Right lobe of liver (tissue), 6 donors: ENCODE data around the gene P4HA2. TPM values are rescaled to one million over a fixed set of nuclear protein-coding genes. Genes with fewer than 3 reads are reported as not detected.
"Not testable (repeated sequence)": the region's sequence is repeated elsewhere in the genome, so short reads cannot be mapped to it uniquely, and the experiment has no call there.

Experiments used
- ATAC-seq, 4 donors: fragments of 200-7000 bp; cut with Tn5 transposase; one replicate each; pipeline ENCODE4 v1.9.1; 2020; ENCODE audit warnings: mild to moderate bottlenecking in 4 of 4, moderate library complexity in 4 of 4
- DNase-seq, 3 donors: peaks; one replicate each; pipeline ENCODE4 v3.0.0-alpha.2; 2020
- H3K27ac ChIP-seq, 3 donors: fragments of 200-600 bp; one replicate each; pipeline ENCODE4 v1.8.0; 2022
- H3K27me3 ChIP-seq, 2 donors: fragments of 200-600 bp; one replicate each; pipeline ENCODE4 v1.8.0; 2022
- H3K36me3 ChIP-seq, 4 donors: fragments of 200-600 bp; sonication (generic) in 1 of 4; one replicate each; pipeline versions ENCODE4 v1.5.1 to v1.8.0; 2017 to 2022; ENCODE audit warnings: control low read depth in 1 of 4
- H3K4me1 ChIP-seq, 4 donors: fragments of 200-600 bp; sonication (generic) in 1 of 4; one replicate each; pipeline versions ENCODE4 v1.5.1 to v1.8.0; 2017 to 2022; ENCODE audit warnings: control low read depth in 1 of 4
- H3K4me3 ChIP-seq, 3 donors: fragments of 200-600 bp; one replicate each; pipeline ENCODE4 v1.8.0; 2022
- H3K9me3 ChIP-seq, 4 donors: fragments of 200-600 bp; sonication (generic) in 1 of 4; one replicate each; pipeline versions ENCODE4 v1.5.1 to v1.8.0; 2017 to 2022; ENCODE audit warnings: control low read depth in 1 of 4
- CTCF ChIP-seq, 4 donors: fragments of 200-600 bp in 3 of 4; fragments of 450-650 bp in 1 of 4; IDR thresholded peaks; one replicate each; pipeline versions ENCODE4 v1.5.1 to v1.8.0; 2016 to 2022; ENCODE audit warnings: antibody characterized with exemption in 4 of 4, mild to moderate bottlenecking in 2 of 4
- POLR2A ChIP-seq: fragments of 450-650 bp; IDR thresholded peaks from one replicate; pipeline ENCODE4 v1.6.1; 2017; ENCODE audit warnings: antibody characterized with exemption, mild to moderate bottlenecking
- WGBS: methylation state at CpG from one replicate; pipeline ENCODE4 v1.1.6; 2018; ENCODE audit warnings: low coverage, low lambda C conversion rate; ENCODE audit not compliant: insufficient coverage; ENCODE audit errors: missing lambda C conversion rate; 5-methylcytosine and 5-hydroxymethylcytosine counted together
- intact Hi-C, 2 donors: fragments of 100-400 bp; cut with DNase I; formaldehyde crosslinking; loops; one replicate each; pipeline versions ENCODE4 v1.11.2 to v1.14.1; 2022
- microRNA-seq, 2 donors: library from miRNA; unstranded; fragments of <30 nt; microRNA quantifications; one replicate each; pipeline ENCODE4, GENCODE V29; 2019 to 2020
- small RNA-seq, 2 experiments: library from RNA; depleted of rRNA; stranded (forward); fragments of <200 nt; gene quantifications; one replicate each; pipeline ENCODE3, GENCODE V24; 2016
- total RNA-seq, 6 experiments: library from RNA; depleted of rRNA in 2 of 6; stranded (reverse); fragments of >200 nt in 2 of 6; fragmentation: NEBNext Ultra II Directional in 3 of 6; extraction: Animal tissue kit (Norgen Biotek cat#: 25700) in 3 of 6; gene quantifications; one replicate each; pipeline versions ENCODE4 v1.1.0 to v1.2.4, GENCODE V29; 2016 to 2023
- donor health status: DM: no; HTN: yes; CAD: no.
- donor health status: DM: no; HTN: no; CAD: no.
- donor health status: DM: no; HTN: no; CAD: no.
- donor health status: DM: no; HTN: yes; CAD: no.
- donor health status: DM: no; HTN: yes; CAD: no.

P4HA2 gene
- total RNA-seq, 6 experiments from 2014 or later, result 11.5 to 23.2 (median 16.5) TPM

DNA sequence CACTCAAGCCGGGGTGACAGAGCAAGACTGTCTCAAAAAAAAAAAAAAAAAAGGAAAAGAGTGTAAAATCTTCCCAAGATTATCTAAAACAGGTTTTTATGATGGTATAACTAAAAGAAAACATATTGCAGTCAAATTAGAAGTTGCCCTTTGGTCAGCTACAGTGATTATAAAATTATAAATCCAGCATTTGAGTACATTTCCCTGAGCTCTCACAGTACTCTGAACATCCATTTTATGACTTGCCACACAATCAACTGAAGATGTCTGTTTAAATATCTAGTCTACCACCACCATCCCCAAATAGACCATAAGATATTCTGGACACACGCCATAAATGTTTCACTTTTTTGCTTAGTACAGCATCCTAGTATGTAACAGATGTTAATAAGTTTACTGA, 77.1 kb downstream of the P4HA2 start:
- ATAC-seq, result no peak
- 94% methylated on average over 2 of the region's 2 CpGs for WGBS
- no peak overlapping the region for H3K4me3 ChIP-seq
- no peaks in the 10 kb centered on the region for H3K36me3 ChIP-seq
- DNase-seq, result no peak
- no peaks in the 10 kb centered on the region for H3K27me3 ChIP-seq
- H3K9me3 ChIP-seq, result no peaks in the 10 kb centered on the region
- no peaks in the 10 kb centered on the region for H3K4me1 ChIP-seq
- no peak overlapping the region for H3K27ac ChIP-seq
- no peak for TF ChIP-seq POLR2A
- TF ChIP-seq CTCF (IDR thresholded peaks at IDR 0.05), result no peak
- intact Hi-C loops, result no loop called here

DNA sequence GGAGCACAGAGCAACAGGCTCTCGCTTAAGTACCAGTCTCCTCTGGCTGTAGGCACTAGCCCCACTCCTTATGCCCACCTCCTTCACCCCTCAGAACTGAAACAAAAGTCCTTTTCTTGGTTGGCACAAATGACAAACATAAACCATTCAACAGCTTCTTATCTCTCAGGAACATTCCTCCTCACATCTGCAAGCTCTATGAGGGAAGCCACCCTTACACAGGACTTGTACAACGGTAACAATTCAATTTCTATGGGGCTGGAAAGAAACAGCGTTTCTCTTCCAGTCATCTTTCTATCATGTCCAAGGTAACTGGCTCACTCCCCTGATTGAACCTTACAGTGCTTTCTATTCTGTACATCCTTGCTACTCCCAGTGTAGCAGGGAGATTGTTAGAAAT, 80.0 kb downstream of the P4HA2 start:
- H3K9me3 ChIP-seq, result peaks cover 0 to 4% (median 0%) of the 10 kb centered on the region in 4 donors
- no peaks in the 10 kb centered on the region for H3K27me3 ChIP-seq
- 70% methylated on average over 3 of the region's 3 CpGs for WGBS
- no peaks in the 10 kb centered on the region for H3K4me1 ChIP-seq
- ATAC-seq (no peak), DNase-seq (no peak)
- intact Hi-C loops, result no loop called here
- no peak overlapping the region for H3K27ac ChIP-seq
- TF ChIP-seq CTCF (IDR thresholded peaks at IDR 0.05) (no peak), POLR2A (no peak)
- no peaks in the 10 kb centered on the region for H3K36me3 ChIP-seq
- H3K4me3 ChIP-seq, result no peak overlapping the region

DNA sequence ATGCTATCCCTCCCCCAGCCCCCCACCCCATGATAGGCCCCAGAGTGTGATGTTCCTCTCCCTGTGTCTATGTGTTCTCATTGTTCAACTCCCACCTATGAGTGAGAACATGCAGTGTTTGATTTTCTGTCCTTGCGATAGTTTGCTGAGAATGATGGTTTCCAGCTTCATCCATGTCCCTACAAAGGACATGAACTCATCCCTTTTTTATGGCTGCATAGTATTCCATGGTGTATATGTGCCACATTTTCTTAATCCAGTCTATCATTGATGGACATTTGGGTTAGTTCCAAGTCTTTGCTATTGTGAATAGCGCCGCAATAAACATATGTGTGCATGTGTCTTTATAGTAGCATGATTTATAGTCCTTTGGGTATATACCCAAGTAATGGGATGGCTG, 82.3 kb downstream of the P4HA2 start:
- H3K4me1 ChIP-seq, H3K27ac ChIP-seq, intact Hi-C loops, H3K36me3 ChIP-seq, ATAC-seq, H3K9me3 ChIP-seq, H3K27me3 ChIP-seq, H3K4me3 ChIP-seq, DNase-seq: not testable (repeated sequence)
- 88% methylated on average over 3 of the region's 3 CpGs for WGBS

GRCh38 chr5:132143148-132143547, 84.5 kb downstream of the P4HA2 start:
- Histone ChIP-seq H3K27me3 (no peaks in the 10 kb centered on the region), H3K36me3 (no peaks in the 10 kb centered on the region), H3K9me3 (peaks cover 0 to 4% (median 0%) of the 10 kb centered on the region in 4 donors), H3K4me3 (no peak overlapping the region), H3K27ac (no peak overlapping the region), H3K4me1 (no peaks in the 10 kb centered on the region)
- intact Hi-C loops, result no loop called here
- ATAC-seq (no peak), DNase-seq (no peak)
- TF ChIP-seq POLR2A (no peak), CTCF (IDR thresholded peaks at IDR 0.05) (no peak)
- WGBS, result 75% methylated on average over 1 of the region's 1 CpG

DNA sequence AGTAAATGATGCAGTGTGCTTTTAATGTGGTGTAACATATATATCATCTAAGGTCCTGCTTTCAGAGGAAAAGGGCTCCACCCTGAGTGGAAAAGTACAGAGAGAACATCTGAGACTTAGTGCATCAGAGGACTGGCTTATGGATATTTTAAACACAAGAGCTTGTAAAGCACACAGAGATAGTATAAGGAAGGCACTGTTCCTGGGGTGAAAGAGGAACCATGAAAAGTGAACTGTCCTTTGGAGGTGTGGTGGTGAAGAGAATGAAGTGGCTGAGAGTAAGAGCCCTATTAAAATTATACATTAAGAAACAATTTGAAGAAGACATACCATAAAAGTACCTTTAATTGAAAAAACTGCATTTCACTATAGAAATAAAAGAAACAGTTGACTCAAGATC, 85.2 kb downstream of the P4HA2 start:
- no peak for ATAC-seq

More for the DNA sequence above, 85.2 kb downstream of the P4HA2 start:
- no peaks in the 10 kb centered on the region for H3K36me3 ChIP-seq
- intact Hi-C loops, result no loop called here
- no peak for DNase-seq
- H3K4me1 ChIP-seq, result no peaks in the 10 kb centered on the region
- H3K27ac ChIP-seq, result no peak overlapping the region
- peaks cover 0 to 4% (median 0%) of the 10 kb centered on the region in 4 donors for H3K9me3 ChIP-seq
- no peak overlapping the region for H3K4me3 ChIP-seq
- H3K27me3 ChIP-seq, result no peaks in the 10 kb centered on the region
- TF ChIP-seq POLR2A (no peak), CTCF (IDR thresholded peaks at IDR 0.05) (no peak)

Small RNAs within 50 kb of the gene (microRNA-seq; reads per million reads assigned to microRNA genes)
- gene MIR6830, result 0 reads per million in 2 donors

Small RNAs within 50 kb of the gene (small RNA-seq; reads per million reads assigned to genes)
- 0 reads per million in 2 experiments for gene AC063976.4

Other genes with a start within 250 kb of the P4HA2 start
- gene ACSL6, start 216.2 kb downstream of the P4HA2 start, total RNA-seq, result 1 to 10 TPM; 1.3 to 6.0 (median 4.6) TPM
- not detected for gene IL3, start 167.2 kb downstream of the P4HA2 start, total RNA-seq
- not detected for gene CSF2, start 154.1 kb downstream of the P4HA2 start, total RNA-seq
- under 1 TPM in 4 of 6 experiments, not detected in 2; 0.24 to 0.95 (median 0.40) TPM for gene PDLIM4, start 29.8 kb upstream of the P4HA2 start, total RNA-seq
- under 1 TPM; 0.31 to 0.59 (median 0.36) TPM for gene SLC22A4, start 66.5 kb upstream of the P4HA2 start, total RNA-seq
- 10 to 100 TPM in 1 of 6 experiments, 1 to 10 TPM in 5; 4.7 to 11.1 (median 6.5) TPM for gene SLC22A5, start 141.9 kb upstream of the P4HA2 start, total RNA-seq